ENCODE measurements around the gene DLGAP1.

The DLGAP1 gene

GRCh38 chr18:3819961-3820360, 635.1 kb downstream of the DLGAP1 start:
- DNase-seq (ENCODE audit: low spot score) = no peak
- TF ChIP-seq, protein P1, sequence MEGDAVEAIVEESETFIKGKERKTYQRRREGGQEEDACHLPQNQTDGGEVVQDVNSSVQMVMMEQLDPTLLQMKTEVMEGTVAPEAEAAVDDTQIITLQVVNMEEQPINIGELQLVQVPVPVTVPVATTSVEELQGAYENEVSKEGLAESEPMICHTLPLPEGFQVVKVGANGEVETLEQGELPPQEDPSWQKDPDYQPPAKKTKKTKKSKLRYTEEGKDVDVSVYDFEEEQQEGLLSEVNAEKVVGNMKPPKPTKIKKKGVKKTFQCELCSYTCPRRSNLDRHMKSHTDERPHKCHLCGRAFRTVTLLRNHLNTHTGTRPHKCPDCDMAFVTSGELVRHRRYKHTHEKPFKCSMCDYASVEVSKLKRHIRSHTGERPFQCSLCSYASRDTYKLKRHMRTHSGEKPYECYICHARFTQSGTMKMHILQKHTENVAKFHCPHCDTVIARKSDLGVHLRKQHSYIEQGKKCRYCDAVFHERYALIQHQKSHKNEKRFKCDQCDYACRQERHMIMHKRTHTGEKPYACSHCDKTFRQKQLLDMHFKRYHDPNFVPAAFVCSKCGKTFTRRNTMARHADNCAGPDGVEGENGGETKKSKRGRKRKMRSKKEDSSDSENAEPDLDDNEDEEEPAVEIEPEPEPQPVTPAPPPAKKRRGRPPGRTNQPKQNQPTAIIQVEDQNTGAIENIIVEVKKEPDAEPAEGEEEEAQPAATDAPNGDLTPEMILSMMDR (IDR thresholded peaks at IDR 0.05; ENCODE audit: extremely low read depth, missing control alignments) = no peak

- TF ChIP-seq, protein P1 (IDR thresholded peaks at IDR 0.05; ENCODE audit: extremely low read depth, missing control alignments) = no peak
- DNase-seq (ENCODE audit: low spot score) = no peak
Observed at GRCh38 chr18:3816610-3817363, 638.3 kb downstream of the DLGAP1 start.

DNA sequence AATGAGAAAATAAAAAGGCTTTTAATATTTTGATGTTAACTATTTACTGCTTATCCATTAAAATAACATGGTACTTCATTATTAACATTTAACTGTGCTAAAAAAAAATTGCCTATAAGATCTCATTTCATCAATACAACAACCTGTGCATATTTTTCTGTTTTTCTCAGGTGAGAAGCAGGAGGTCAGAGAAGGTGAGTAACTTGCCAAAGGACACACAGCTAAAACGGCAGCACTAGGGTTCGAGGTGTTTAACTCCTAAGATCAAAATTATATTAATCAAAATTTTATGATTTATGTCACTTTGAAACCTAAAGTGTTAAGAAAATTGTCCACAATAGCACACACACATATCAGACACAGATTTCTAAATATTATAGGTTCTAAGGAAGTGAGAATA, 639.1 kb downstream of the DLGAP1 start:
- DNase-seq (ENCODE audit: low spot score) = no peak
- TF ChIP-seq, protein P1 (IDR thresholded peaks at IDR 0.05; ENCODE audit: extremely low read depth, missing control alignments) = no peak

DNA sequence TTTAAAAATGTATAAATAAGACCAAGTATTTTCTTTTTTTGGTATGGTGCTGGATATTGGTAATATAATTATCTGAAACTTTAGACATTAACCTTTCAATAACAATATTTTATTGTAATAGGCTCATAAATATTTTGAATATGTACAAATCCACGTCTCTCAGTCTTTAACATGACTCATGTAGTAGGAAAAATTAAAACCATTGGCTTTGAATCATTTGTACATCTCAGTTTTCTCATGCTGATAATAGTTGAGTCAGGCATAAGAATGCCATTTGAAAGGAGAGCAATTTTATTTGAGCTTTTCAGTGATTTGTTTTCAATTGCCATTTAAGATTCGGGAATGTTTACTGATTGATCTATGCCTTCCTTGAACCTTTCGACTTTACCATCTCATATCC, 640.3 kb downstream of the DLGAP1 start:
- TF ChIP-seq, protein P1 (IDR thresholded peaks at IDR 0.05; ENCODE audit: extremely low read depth, missing control alignments) = no peak
- DNase-seq (ENCODE audit: low spot score) = no peak

GRCh38 chr18:3810296-3810695, 644.8 kb downstream of the DLGAP1 start:
- DNase-seq (ENCODE audit: low spot score) = no peak

DNA sequence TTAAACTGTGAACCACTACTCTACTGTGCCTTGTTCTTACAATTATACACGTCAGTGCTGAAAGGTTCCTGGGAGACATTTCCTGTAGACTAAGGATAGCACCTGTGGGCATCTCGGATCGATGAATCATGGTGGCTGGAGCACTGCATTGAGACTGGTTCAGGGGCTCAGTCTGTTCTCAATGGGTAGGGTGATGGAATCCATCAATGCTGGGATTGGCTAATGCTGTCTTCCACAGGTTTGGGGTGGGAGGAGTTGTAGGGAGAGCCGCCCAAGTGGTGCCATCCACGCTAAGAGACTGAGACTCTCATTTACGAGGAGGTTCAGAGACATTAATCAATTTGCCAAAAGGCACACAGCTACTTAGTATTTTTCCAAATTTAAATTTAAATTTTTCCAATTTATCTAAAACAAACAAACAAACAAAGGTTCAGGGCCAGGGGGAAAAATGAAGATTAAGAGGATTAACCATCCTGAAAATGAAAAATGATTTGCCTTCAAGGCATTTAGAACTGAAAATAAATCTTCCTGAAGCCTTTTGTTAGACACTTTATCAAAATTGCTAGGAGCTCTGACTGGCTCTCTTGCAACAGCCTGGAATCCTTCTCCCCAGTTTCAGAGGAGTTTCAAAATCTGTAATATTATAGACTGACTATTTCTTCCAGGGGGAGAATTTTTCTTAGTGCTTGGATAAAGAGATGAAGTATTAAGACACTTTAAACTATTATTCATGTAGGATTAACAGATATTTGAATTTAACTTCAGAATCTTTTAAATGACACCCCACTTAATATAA, 645.9 kb downstream of the DLGAP1 start:
- TF ChIP-seq, protein P1 (IDR thresholded peaks at IDR 0.05; ENCODE audit: extremely low read depth, missing control alignments) = no peak
- DNase-seq (ENCODE audit: low spot score) = no peak

More at GRCh38 chr18:3810296-3810695, 644.8 kb downstream of the DLGAP1 start:
- TF ChIP-seq, protein P1 (IDR thresholded peaks at IDR 0.05; ENCODE audit: extremely low read depth, missing control alignments) = no peak

DNA sequence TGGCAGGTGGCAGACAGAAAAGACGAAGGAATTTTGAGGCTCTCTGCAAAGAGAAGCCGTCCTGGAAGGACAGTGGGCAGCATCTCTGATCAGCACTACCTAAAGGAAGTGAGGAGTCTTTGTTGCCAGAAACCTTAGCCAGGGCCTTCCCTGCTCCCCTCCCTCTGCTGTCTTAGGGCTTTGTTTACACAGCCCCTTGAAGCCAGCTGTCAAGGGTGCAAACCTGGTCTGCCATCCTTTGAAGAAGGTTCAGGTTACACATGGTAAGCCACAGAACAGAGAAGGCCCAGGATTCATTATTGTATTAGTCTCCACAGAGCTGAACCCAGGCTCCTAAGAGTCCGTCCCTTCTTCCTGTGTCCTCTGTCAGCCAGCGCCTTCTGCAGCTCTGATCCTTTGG, 648.5 kb downstream of the DLGAP1 start:
- TF ChIP-seq, protein P1 (IDR thresholded peaks at IDR 0.05; ENCODE audit: extremely low read depth, missing control alignments) = no peak
- no peak for DNase-seq (ENCODE audit: low spot score)

Data from GM20000 (cell line).